H1 (cell line): ENCODE results near the gene ERI3. TPM values are rescaled to one million over a fixed set of nuclear protein-coding genes. Genes with fewer than 3 reads are reported as not detected.

ENCODE experiments used
- CTCF ChIA-PET: fragments of 300-600 bp; sonication (Branson Sonifier 250); formaldehyde crosslinking; loops from one replicate; lab custom pipeline; 2021; ENCODE audit not compliant: partially characterized antibody; lab: Charles Lee
- POLR2A ChIA-PET: fragments of 300-600 bp; sonication (Branson Sonifier 250); formaldehyde crosslinking; loops from one replicate; lab custom pipeline; 2021; ENCODE audit warnings: inconsistent platforms; ENCODE audit not compliant: partially characterized antibody; lab: Charles Lee
- DNase-seq, 2 experiments: peaks; one replicate each; pipeline versions ENCODE4 v3.0.0 to v3.0.0-alpha.2; 2010 to 2022; ENCODE audit warnings: low spot score in 2 of 2, low read depth in 1 of 2, mixed read lengths in 1 of 2
- FAIRE-seq: peaks from 2 replicates; lab custom pipeline; 2011; peaks lifted over from hg19 to GRCh38; lab: Jason Lieb, UNC
- H2AFZ ChIP-seq: 2 replicates; pipeline ENCODE4 v1.8.1; 2012; ENCODE audit warnings: low read length, inconsistent platforms
- H2AK5ac ChIP-seq: 2 replicates; pipeline ENCODE4 v1.6.1; 2013; ENCODE audit warnings: low read depth, low read length
- H2BK120ac ChIP-seq: replicated peaks from 2 replicates; pipeline ENCODE3; 2013; ENCODE audit warnings: low read depth, low read length, inconsistent platforms
- H2BK12ac ChIP-seq: 2 replicates; pipeline ENCODE4 v1.6.1; 2013; ENCODE audit warnings: low read depth, low read length
- H2BK15ac ChIP-seq: 2 replicates; pipeline ENCODE4 v1.6.1; 2013; ENCODE audit warnings: low read length
- H2BK20ac ChIP-seq: 2 replicates; pipeline ENCODE4 v1.6.1; 2013; ENCODE audit warnings: low read length
- H2BK5ac ChIP-seq: 2 replicates; pipeline ENCODE4 v1.6.1; 2013; ENCODE audit warnings: low read depth, low read length
- H3K14ac ChIP-seq: 2 replicates; pipeline ENCODE4 v1.6.1; 2013; ENCODE audit warnings: inconsistent platforms; ENCODE audit not compliant: insufficient read length
- H3K18ac ChIP-seq: 2 replicates; pipeline ENCODE4 v1.6.1; 2013; ENCODE audit warnings: low read length; ENCODE audit errors: extremely low read depth
- H3K23ac ChIP-seq: 2 replicates; pipeline ENCODE4 v1.6.1; 2013; ENCODE audit warnings: inconsistent platforms; ENCODE audit not compliant: insufficient read length
- H3K23me2 ChIP-seq: 2 replicates; pipeline ENCODE4 v1.6.1; 2013; ENCODE audit warnings: low read depth, low read length
- H3K27ac ChIP-seq: 2 replicates; pipeline ENCODE4 v1.6.1; 2011; ENCODE audit warnings: low read depth, low read length, inconsistent platforms
- H3K27me3 ChIP-seq, 4 experiments: replicated peaks in 1 of 4; 1 replicate in 1 of 4; 2 replicates in 3 of 4; pipeline versions ENCODE4 v1.6.1 to v1.8.1; 2011 to 2013; ENCODE audit warnings: low read length in 3 of 4, mild to moderate bottlenecking in 3 of 4, inconsistent platforms in 2 of 4, mixed read lengths in 2 of 4, moderate library complexity in 1 of 4; ENCODE audit not compliant: control insufficient read depth in 3 of 4, insufficient read depth in 3 of 4; ENCODE audit errors: extremely low read depth in 1 of 4
- H3K36me3 ChIP-seq, 4 experiments: 2 replicates each; pipeline versions ENCODE4 v1.6.1 to v1.8.1; 2011 to 2013; ENCODE audit warnings: mild to moderate bottlenecking in 4 of 4, low read length in 3 of 4, moderate library complexity in 2 of 4, control low read depth in 1 of 4, inconsistent platforms in 1 of 4; ENCODE audit not compliant: insufficient read depth in 4 of 4, control insufficient read depth in 2 of 4
- H3K4ac ChIP-seq: replicated peaks from 2 replicates; pipeline ENCODE3; 2013; ENCODE audit warnings: low read length, low read depth, mixed read lengths, inconsistent platforms; ENCODE audit not compliant: insufficient read length
- H3K4me1 ChIP-seq, 4 experiments: replicated peaks in 1 of 4; 1 replicate in 1 of 4; 2 replicates in 3 of 4; pipeline versions ENCODE4 v1.6.1 to v1.8.1; 2011 to 2013; ENCODE audit warnings: low read length in 3 of 4, inconsistent platforms in 2 of 4, mixed read lengths in 1 of 4; ENCODE audit not compliant: insufficient read depth in 4 of 4, control insufficient read depth in 3 of 4
- H3K4me2 ChIP-seq, 2 experiments: 2 replicates each; pipeline versions ENCODE4 v1.6.1 to v1.8.1; 2011 to 2013; ENCODE audit warnings: low read depth in 2 of 2, low read length in 2 of 2, control low read depth in 1 of 2, inconsistent platforms in 1 of 2, mild to moderate bottlenecking in 1 of 2; ENCODE audit not compliant: insufficient read depth in 1 of 2
- H3K4me3 ChIP-seq, 4 experiments: fragments of 200-600, 300-600 bp in 1 of 4; sonication (generic), shearing (Covaris generic), sonication (Bioruptor Twin) in 1 of 4; 2 replicates each; pipeline versions ENCODE4 v1.5.1 to v1.8.1; 2011 to 2016; ENCODE audit warnings: low read length in 4 of 4, low read depth in 3 of 4, control low read depth in 2 of 4, inconsistent platforms in 2 of 4, mild to moderate bottlenecking in 2 of 4, mixed read lengths in 1 of 4, moderate library complexity in 1 of 4; ENCODE audit not compliant: insufficient read depth in 2 of 4; ENCODE audit errors: extremely low read depth in 1 of 4
- H3K56ac ChIP-seq: replicated peaks from 2 replicates; pipeline ENCODE3; 2013; ENCODE audit warnings: low read depth, mild to moderate bottlenecking, mixed read lengths, low read length, inconsistent platforms; ENCODE audit not compliant: insufficient read length
- H3K79me1 ChIP-seq: 2 replicates; pipeline ENCODE4 v1.6.1; 2013; ENCODE audit warnings: low read depth, low read length, control low read depth
- H3K79me2 ChIP-seq, 2 experiments: 2 replicates each; pipeline versions ENCODE4 v1.6.1 to v1.8.1; 2012 to 2013; ENCODE audit warnings: low read length in 2 of 2, mild to moderate bottlenecking in 2 of 2, inconsistent platforms in 1 of 2; ENCODE audit not compliant: insufficient read depth in 2 of 2, control insufficient read depth in 1 of 2
- H3K9ac ChIP-seq, 4 experiments: replicated peaks in 1 of 4; 1 replicate in 1 of 4; 2 replicates in 3 of 4; pipeline versions ENCODE4 v1.6.1 to v1.8.1; 2011 to 2013; ENCODE audit warnings: low read depth in 3 of 4, low read length in 3 of 4, control low read depth in 2 of 4, mild to moderate bottlenecking in 2 of 4, moderate library complexity in 2 of 4, inconsistent platforms in 1 of 4; ENCODE audit errors: extremely low read depth in 1 of 4
- H3K9me3 ChIP-seq, 2 experiments: 2 replicates each; pipeline versions ENCODE4 v1.6.1 to v1.8.1; 2012 to 2013; ENCODE audit warnings: mild to moderate bottlenecking in 2 of 2, moderate library complexity in 2 of 2, control low read depth in 1 of 2, inconsistent platforms in 1 of 2, low read depth in 1 of 2, low read length in 1 of 2, mixed read lengths in 1 of 2; ENCODE audit not compliant: insufficient read depth in 2 of 2
- H4K20me1 ChIP-seq, 2 experiments: replicated peaks in 1 of 2; 2 replicates each; pipeline versions ENCODE3 to v1.8.1; 2011 to 2013; ENCODE audit warnings: inconsistent platforms in 2 of 2, low read length in 2 of 2, mild to moderate bottlenecking in 1 of 2; ENCODE audit not compliant: insufficient read depth in 2 of 2, control insufficient read depth in 1 of 2
- H4K5ac ChIP-seq: 2 replicates; pipeline ENCODE4 v1.6.1; 2013; ENCODE audit warnings: low read length, low read depth, mixed read lengths, inconsistent platforms; ENCODE audit not compliant: insufficient read length
- H4K8ac ChIP-seq: 2 replicates; pipeline ENCODE4 v1.8.0; 2013; ENCODE audit warnings: mild to moderate bottlenecking, moderate library complexity, low read length, inconsistent platforms; ENCODE audit not compliant: insufficient read depth; ENCODE audit errors: extremely low read depth
- H4K91ac ChIP-seq: replicated peaks from 2 replicates; pipeline ENCODE3; 2013; ENCODE audit warnings: low read length, mixed read lengths, inconsistent platforms; ENCODE audit not compliant: insufficient read length
- CREB1 ChIP-seq: IDR thresholded peaks from 2 replicates; pipeline ENCODE4 v1.6.1; 2012; ENCODE audit warnings: inconsistent platforms
- EP300 ChIP-seq, 2 experiments: IDR thresholded peaks; 1 replicate in 1 of 2; 2 replicates in 1 of 2; pipeline ENCODE4 v1.6.1; 2011 to 2012; ENCODE audit warnings: low read depth in 2 of 2, low read length in 2 of 2, mild to moderate bottlenecking in 2 of 2, borderline replicate concordance in 1 of 2, inconsistent platforms in 1 of 2, moderate library complexity in 1 of 2
- HDAC6 ChIP-seq: IDR thresholded peaks from one replicate; pipeline ENCODE4 v1.7.1; 2012; ENCODE audit warnings: low read depth, mild to moderate bottlenecking, inconsistent platforms, low read length, moderate library complexity
- JUN ChIP-seq: IDR thresholded peaks from 2 replicates; pipeline ENCODE4 v1.6.1; 2011; ENCODE audit warnings: low read depth, mild to moderate bottlenecking, improper control_type of control experiment, low read length
- KDM5A ChIP-seq: fragments of 200-600 bp; IDR thresholded peaks from 2 replicates; pipeline ENCODE4 v1.7.1; 2012; ENCODE audit warnings: mild to moderate bottlenecking, low read length, inconsistent platforms, mixed read lengths
- WGBS, 2 experiments: shearing (Covaris generic) in 1 of 2; methylation state at CpG; one replicate each; pipeline versions ENCODE4 v1.1.6 to v1.1.7; 2013 to 2015; ENCODE audit warnings: low lambda C conversion rate in 2 of 2, mixed read lengths in 2 of 2, inconsistent platforms in 1 of 2, low coverage in 1 of 2, missing lambda C conversion rate in 1 of 2; ENCODE audit not compliant: insufficient replicate concordance in 2 of 2, insufficient coverage in 1 of 2, insufficient read length in 1 of 2; ENCODE audit errors: extremely low coverage in 1 of 2, missing lambda C conversion rate in 1 of 2; 5-methylcytosine and 5-hydroxymethylcytosine counted together
- polyA plus RNA-seq, 7 experiments: library from polyadenylated mRNA; depleted of rRNA in 3 of 7; stranded (reverse) in 5 of 7; unstranded in 2 of 7; fragments of >200 nt in 5 of 7; fragments of 200-250 nt in 2 of 7; gene quantifications; 1 replicate in 5 of 7; 2 replicates in 1 of 7; 4 replicates in 1 of 7; pipeline versions ENCODE4 v1.2.1 to v1.2.3, GENCODE V29; 2011 to 2013; ENCODE audit warnings: missing spikeins in 2 of 7, mixed read lengths in 2 of 7
- total RNA-seq: library from RNA; stranded (reverse); fragmentation: NEBNext Ultra II Directional; extraction: Animal tissue kit (Norgen Biotek cat#: 25700); gene quantifications from 2 replicates; pipeline ENCODE4 v1.2.1, GENCODE V29; 2021

The ERI3 gene
- total and polyA plus RNA-seq, 2 of the 8 experiments (the other 6 are each of a cell fraction or from before 2014, with no cell fraction given): 81.1 to 199 TPM

- Histone ChIP-seq H3K4me2 (no peak overlapping the region), H3K79me2 (no peaks in the 10 kb centered on the region), H3K27me3 (no peaks in the 10 kb centered on the region), H4K91ac (no peak overlapping the region), H3K56ac (no peak overlapping the region), H3K27ac (no peak overlapping the region), H2BK120ac (no peak overlapping the region), H3K4me3 (no peak overlapping the region), H3K36me3 (no peaks in the 10 kb centered on the region), H4K5ac (no peak overlapping the region), H3K9ac (no peak overlapping the region), H2AFZ (no peak overlapping the region), H3K4me1 (no peaks in the 10 kb centered on the region; a peak in 1 of 7 replicates), H3K23ac (no peak overlapping the region), H3K23me2 (no peaks in the 10 kb centered on the region), H2BK12ac (no peak overlapping the region), H2BK20ac (no peak overlapping the region), H3K14ac (no peak overlapping the region), H3K79me1 (no peaks in the 10 kb centered on the region), H3K18ac (no peak overlapping the region), H2BK5ac (no peak overlapping the region), H4K20me1 (no peaks in the 10 kb centered on the region), H3K9me3 (peaks cover 10 to 13% of the 10 kb centered on the region in 2 experiments; a peak in 3 of 4 replicates), H3K4ac (no peak overlapping the region), H4K8ac (no peak overlapping the region), H2BK15ac (no peak overlapping the region), H2AK5ac (no peak overlapping the region)
- CTCF ChIA-PET: interaction anchor here (1.0 kb wide), 1 partner anchor 25 kb away, joined by 3 read pairs; no protein-coding TSS in a partner anchor
- 80% methylated on average over 1 of the region's 1 CpG; no CpG with 5 or more reads in 1 of the 2 experiments for WGBS, 2 experiments
- no peak for FAIRE-seq
- DNase-seq: no peak
- POLR2A ChIA-PET: interaction anchor here (1.3 kb wide), 1 partner anchor 10 kb away, joined by 3 read pairs; no protein-coding TSS in a partner anchor
- TF ChIP-seq KDM5A (no peak), HDAC6 (no peak), EP300 (IDR thresholded peaks at IDR 0.05; ENCODE audit: borderline replicate concordance in 1 of 2, low read depth in 2 of 2, low read length in 2 of 2) (no peak), JUN (no peak), CREB1 (no peak)
Observed at GRCh38 chr1:44174630-44175029, 180.4 kb downstream of the ERI3 start.
